Measurements from ENCODE around the gene LRP5.

DNA sequence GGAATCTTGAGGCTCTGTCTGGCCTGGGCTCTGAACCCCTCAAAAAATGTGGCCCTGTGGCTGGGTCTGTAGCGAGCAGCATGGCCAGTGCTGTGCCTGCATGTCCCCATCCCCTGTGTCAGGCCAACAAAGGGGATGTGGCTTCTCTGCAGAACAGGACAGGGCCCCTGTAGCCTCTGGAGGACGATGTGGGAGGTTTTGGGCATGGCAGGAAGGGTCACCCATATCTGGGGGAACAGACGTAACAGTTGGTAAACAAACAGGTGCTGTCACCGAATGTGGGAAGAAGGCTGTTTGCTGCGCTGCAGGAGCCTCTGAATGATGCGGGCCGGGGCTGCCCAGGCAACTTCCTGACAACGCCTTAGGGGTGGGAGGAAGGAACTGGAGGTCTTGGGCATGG lies 35.0 kb downstream of the LRP5 start:
- TF ChIP-seq POLR2AphosphoS5 (IDR thresholded peaks at IDR 0.05) (no peak), EP300 (IDR thresholded peaks at IDR 0.05) (no peak), POLR2A (IDR thresholded peaks at IDR 0.05) (no peak)
- TF ChIP-seq, protein P1, sequence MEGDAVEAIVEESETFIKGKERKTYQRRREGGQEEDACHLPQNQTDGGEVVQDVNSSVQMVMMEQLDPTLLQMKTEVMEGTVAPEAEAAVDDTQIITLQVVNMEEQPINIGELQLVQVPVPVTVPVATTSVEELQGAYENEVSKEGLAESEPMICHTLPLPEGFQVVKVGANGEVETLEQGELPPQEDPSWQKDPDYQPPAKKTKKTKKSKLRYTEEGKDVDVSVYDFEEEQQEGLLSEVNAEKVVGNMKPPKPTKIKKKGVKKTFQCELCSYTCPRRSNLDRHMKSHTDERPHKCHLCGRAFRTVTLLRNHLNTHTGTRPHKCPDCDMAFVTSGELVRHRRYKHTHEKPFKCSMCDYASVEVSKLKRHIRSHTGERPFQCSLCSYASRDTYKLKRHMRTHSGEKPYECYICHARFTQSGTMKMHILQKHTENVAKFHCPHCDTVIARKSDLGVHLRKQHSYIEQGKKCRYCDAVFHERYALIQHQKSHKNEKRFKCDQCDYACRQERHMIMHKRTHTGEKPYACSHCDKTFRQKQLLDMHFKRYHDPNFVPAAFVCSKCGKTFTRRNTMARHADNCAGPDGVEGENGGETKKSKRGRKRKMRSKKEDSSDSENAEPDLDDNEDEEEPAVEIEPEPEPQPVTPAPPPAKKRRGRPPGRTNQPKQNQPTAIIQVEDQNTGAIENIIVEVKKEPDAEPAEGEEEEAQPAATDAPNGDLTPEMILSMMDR (IDR thresholded peaks at IDR 0.05) = no peak
